Ascending aorta (tissue), 2 donors: ENCODE measurements around the gene LMNA. TPM values are rescaled to one million over a fixed set of nuclear protein-coding genes. Genes with fewer than 3 reads are reported as not detected.
"Not testable (repeated sequence)": the region's sequence is repeated elsewhere in the genome, so short reads cannot be mapped to it uniquely, and the experiment has no call there.

Experiments
- DNase-seq, 2 donors: peaks; one replicate each; pipeline ENCODE4 v3.0.0-alpha.2; 2019; ENCODE audit warnings: low spot score in 2 of 2
- H3K27ac ChIP-seq, 2 donors: fragments of 200-600 bp; sonication (generic); one replicate each; pipeline ENCODE4 v1.5.1; 2016 to 2017; ENCODE audit warnings: mild to moderate bottlenecking in 1 of 2
- H3K27me3 ChIP-seq: fragments of 200-600 bp; sonication (generic); one replicate; pipeline ENCODE4 v1.5.1; 2017
- H3K36me3 ChIP-seq, 2 donors: fragments of 200-600 bp; sonication (generic); one replicate each; pipeline ENCODE4 v1.5.1; 2016
- H3K4me1 ChIP-seq, 2 donors: fragments of 200-600 bp; sonication (generic); one replicate each; pipeline ENCODE4 v1.5.1; 2016 to 2017; ENCODE audit warnings: mild to moderate bottlenecking in 1 of 2
- H3K4me3 ChIP-seq, 2 donors: fragments of 200-600 bp; sonication (generic); one replicate each; pipeline ENCODE4 v1.5.1; 2016 to 2017; ENCODE audit warnings: mild to moderate bottlenecking in 1 of 2
- H3K9me3 ChIP-seq, 2 donors: fragments of 200-600 bp; sonication (generic); one replicate each; pipeline ENCODE4 v1.5.1; 2016
- intact Hi-C: fragments of 100-400 bp; cut with DNase I; formaldehyde crosslinking; loops from one replicate; pipeline ENCODE4 v1.15.1; 2023
- total RNA-seq: library from RNA; depleted of rRNA; stranded (reverse); fragments of >200 nt; gene quantifications from one replicate; pipeline ENCODE4 v1.1.0, GENCODE V29; 2016
- TF ChIP-seq, protein P1 (sequence below), 3 experiments: fragments of 200-600 bp in 2 of 3; fragments of 450-650 bp in 1 of 3; sonication (generic) in 2 of 3; IDR thresholded peaks; one replicate each; pipeline ENCODE4 v1.5.1; 2016 to 2019; ENCODE audit warnings: antibody characterized with exemption in 3 of 3, mild to moderate bottlenecking in 1 of 3, moderate library complexity in 1 of 3

LMNA gene
- total RNA-seq, 1 donor from 2014 or later = 783 TPM

- no peak overlapping the region for H3K27ac ChIP-seq
- H3K36me3 ChIP-seq = no peaks in the 10 kb centered on the region
- intact Hi-C loops = no loop called here
- no peaks in the 10 kb centered on the region for H3K4me1 ChIP-seq
- H3K9me3 ChIP-seq = no peaks in the 10 kb centered on the region
- DNase-seq = no peak
- H3K4me3 ChIP-seq = no peak overlapping the region
- H3K27me3 ChIP-seq = no peaks in the 10 kb centered on the region
- TF ChIP-seq, protein P1, sequence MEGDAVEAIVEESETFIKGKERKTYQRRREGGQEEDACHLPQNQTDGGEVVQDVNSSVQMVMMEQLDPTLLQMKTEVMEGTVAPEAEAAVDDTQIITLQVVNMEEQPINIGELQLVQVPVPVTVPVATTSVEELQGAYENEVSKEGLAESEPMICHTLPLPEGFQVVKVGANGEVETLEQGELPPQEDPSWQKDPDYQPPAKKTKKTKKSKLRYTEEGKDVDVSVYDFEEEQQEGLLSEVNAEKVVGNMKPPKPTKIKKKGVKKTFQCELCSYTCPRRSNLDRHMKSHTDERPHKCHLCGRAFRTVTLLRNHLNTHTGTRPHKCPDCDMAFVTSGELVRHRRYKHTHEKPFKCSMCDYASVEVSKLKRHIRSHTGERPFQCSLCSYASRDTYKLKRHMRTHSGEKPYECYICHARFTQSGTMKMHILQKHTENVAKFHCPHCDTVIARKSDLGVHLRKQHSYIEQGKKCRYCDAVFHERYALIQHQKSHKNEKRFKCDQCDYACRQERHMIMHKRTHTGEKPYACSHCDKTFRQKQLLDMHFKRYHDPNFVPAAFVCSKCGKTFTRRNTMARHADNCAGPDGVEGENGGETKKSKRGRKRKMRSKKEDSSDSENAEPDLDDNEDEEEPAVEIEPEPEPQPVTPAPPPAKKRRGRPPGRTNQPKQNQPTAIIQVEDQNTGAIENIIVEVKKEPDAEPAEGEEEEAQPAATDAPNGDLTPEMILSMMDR (IDR thresholded peaks at IDR 0.05) = no peak
These were observed 44.0 kb upstream of the LMNA start for GRCh38 chr1:156070548-156070947.

GRCh38 chr1:156071332-156071816 is 43.1 kb upstream of the LMNA start:
- H3K27me3 ChIP-seq, H3K27ac ChIP-seq, H3K9me3 ChIP-seq, DNase-seq, intact Hi-C loops, H3K4me3 ChIP-seq, H3K4me1 ChIP-seq, H3K36me3 ChIP-seq: not testable (repeated sequence)

GRCh38 chr1:156072251-156072650 is 42.3 kb upstream of the LMNA start:
- no peaks in the 10 kb centered on the region for H3K9me3 ChIP-seq
- DNase-seq = no peak
- intact Hi-C loops = no loop called here
- no peaks in the 10 kb centered on the region for H3K4me1 ChIP-seq
- no peaks in the 10 kb centered on the region for H3K36me3 ChIP-seq
- H3K4me3 ChIP-seq = no peak overlapping the region
- TF ChIP-seq, protein P1 (IDR thresholded peaks at IDR 0.05) = no peak
- no peak overlapping the region for H3K27ac ChIP-seq
- no peaks in the 10 kb centered on the region for H3K27me3 ChIP-seq

- intact Hi-C loops = no loop called here
- Histone ChIP-seq H3K36me3 (no peaks in the 10 kb centered on the region), H3K4me1 (no peaks in the 10 kb centered on the region), H3K4me3 (no peak overlapping the region), H3K9me3 (no peaks in the 10 kb centered on the region), H3K27me3 (no peaks in the 10 kb centered on the region), H3K27ac (no peak overlapping the region)
- TF ChIP-seq, protein P1 (IDR thresholded peaks at IDR 0.05) = no peak
- no peak for DNase-seq
These were observed 41.3 kb upstream of the LMNA start for GRCh38 chr1:156073110-156073687.

GRCh38 chr1:156073740-156074139 is 40.8 kb upstream of the LMNA start:
- intact Hi-C loops = no loop called here
- no peaks in the 10 kb centered on the region for H3K9me3 ChIP-seq
- TF ChIP-seq, protein P1 (IDR thresholded peaks at IDR 0.05) = no peak

DNA sequence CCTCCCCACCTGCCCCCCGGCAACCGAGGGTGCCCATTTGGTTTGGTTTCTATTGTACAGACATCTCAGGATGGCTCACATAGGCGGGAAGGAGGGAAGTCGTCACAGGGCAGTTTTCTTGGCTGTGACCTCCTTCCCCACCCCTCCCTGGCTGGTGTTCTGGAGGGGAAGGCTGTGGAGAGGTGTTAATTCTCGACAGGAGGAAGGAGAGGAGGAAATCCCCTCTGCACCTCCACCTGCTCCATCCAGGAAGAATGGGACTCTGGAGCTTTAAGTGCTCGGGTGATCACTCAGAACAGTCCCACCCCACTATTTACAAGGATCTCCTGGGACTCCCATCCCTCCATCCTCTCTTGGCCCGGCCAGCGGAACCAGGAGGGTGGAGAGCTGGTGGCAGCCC is 39.9 kb upstream of the LMNA start:
- H3K27ac ChIP-seq = no peak overlapping the region
- TF ChIP-seq, protein P1 (IDR thresholded peaks at IDR 0.05) = no peak
- H3K4me3 ChIP-seq = no peak overlapping the region
- no peaks in the 10 kb centered on the region for H3K4me1 ChIP-seq
- intact Hi-C loops = no loop called here
- no peaks in the 10 kb centered on the region for H3K27me3 ChIP-seq
- DNase-seq = no peak
- no peaks in the 10 kb centered on the region for H3K36me3 ChIP-seq
- H3K9me3 ChIP-seq = no peaks in the 10 kb centered on the region

More at GRCh38 chr1:156073740-156074139, 40.8 kb upstream of the LMNA start:
- no peaks in the 10 kb centered on the region for H3K4me1 ChIP-seq
- no peak for DNase-seq
- no peak overlapping the region for H3K27ac ChIP-seq
- no peak overlapping the region for H3K4me3 ChIP-seq
- no peaks in the 10 kb centered on the region for H3K36me3 ChIP-seq
- no peaks in the 10 kb centered on the region for H3K27me3 ChIP-seq
